ENCODE measurements around the gene XPC.
A peak's percentile ranks its signal among the peaks of the same experiment; 100 is the strongest.
"Not testable (repeated sequence)": the region's sequence is repeated elsewhere in the genome, so short reads cannot be mapped to it uniquely, and the experiment has no call there.

XPC gene

GRCh38 chr3:14130230-14130629, 48.2 kb downstream of the XPC start:
- H3K9me3 Mint-ChIP-seq = no peaks in the 10 kb centered on the region
- H3K4me3 Mint-ChIP-seq = no peak overlapping the region
- no peaks in the 10 kb centered on the region for H3K27me3 Mint-ChIP-seq
- H3K27ac Mint-ChIP-seq = peak overlapping the region; percentile 24
- peaks cover 66% of the 10 kb centered on the region for H3K36me3 Mint-ChIP-seq
- peaks cover 36% of the 10 kb centered on the region for H3K4me1 Mint-ChIP-seq
- no peak for ATAC-seq

- Mint-ChIP-seq H3K27ac (no peak overlapping the region), H3K27me3 (no peaks in the 10 kb centered on the region), H3K4me3 (no peak overlapping the region), H3K9me3 (no peaks in the 10 kb centered on the region), H3K36me3 (peaks cover 56% of the 10 kb centered on the region), H3K4me1 (peaks cover 36% of the 10 kb centered on the region)
- ATAC-seq = no peak
These were observed 49.1 kb downstream of the XPC start for GRCh38 chr3:14129296-14129695.

GRCh38 chr3:14128724-14129123, 49.7 kb downstream of the XPC start:
- Mint-ChIP-seq H3K4me1 (peaks cover 38% of the 10 kb centered on the region), H3K4me3 (no peak overlapping the region), H3K9me3 (no peaks in the 10 kb centered on the region), H3K27me3 (no peaks in the 10 kb centered on the region), H3K36me3 (peaks cover 51% of the 10 kb centered on the region), H3K27ac (no peak overlapping the region)
- no peak for ATAC-seq

- H3K4me1 Mint-ChIP-seq = peaks cover 48% of the 10 kb centered on the region
- H3K27ac Mint-ChIP-seq = no peak overlapping the region
- peaks cover 43% of the 10 kb centered on the region for H3K36me3 Mint-ChIP-seq
- H3K4me3 Mint-ChIP-seq = no peak overlapping the region
- H3K27me3 Mint-ChIP-seq = no peaks in the 10 kb centered on the region
- ATAC-seq = no peak
- no peaks in the 10 kb centered on the region for H3K9me3 Mint-ChIP-seq
These were observed 50.8 kb downstream of the XPC start for GRCh38 chr3:14127516-14128161.

- Mint-ChIP-seq H3K9me3 (no peaks in the 10 kb centered on the region), H3K27me3 (no peaks in the 10 kb centered on the region), H3K36me3 (peaks cover 43% of the 10 kb centered on the region), H3K4me1 (peaks cover 53% of the 10 kb centered on the region), H3K4me3 (no peak overlapping the region), H3K27ac (no peak overlapping the region)
- no peak for ATAC-seq
These were observed 51.4 kb downstream of the XPC start for GRCh38 chr3:14126887-14127505.

- H3K27me3 Mint-ChIP-seq = no peaks in the 10 kb centered on the region
- H3K27ac Mint-ChIP-seq = peak overlapping the region; percentile 89
- peak overlapping the region; percentile 96 for H3K4me3 Mint-ChIP-seq
- peaks cover 58% of the 10 kb centered on the region for H3K4me1 Mint-ChIP-seq
- ATAC-seq = no peak
- H3K9me3 Mint-ChIP-seq = no peaks in the 10 kb centered on the region
- H3K36me3 Mint-ChIP-seq = peaks cover 43% of the 10 kb centered on the region
These were observed 52.1 kb downstream of the XPC start for GRCh38 chr3:14126017-14126886.

GRCh38 chr3:14125193-14126016, 53.0 kb downstream of the XPC start:
- peak overlapping the region; percentile 89 for H3K27ac Mint-ChIP-seq

GRCh38 chr3:14124615-14125192, 53.7 kb downstream of the XPC start, which contains the start of the genes CHCHD4 and TMEM43:
Gene CHCHD4, minus strand, starts transcription at chr3:14124870. Its CDS starts 194 bp downstream, at chr3:14124676.
Gene TMEM43, plus strand, starts transcription at chr3:14125052. Its CDS starts 142 bp downstream, at chr3:14125194.
- Mint-ChIP-seq H3K4me3 (peak within 1 kb of the TSS; percentile 96), H3K36me3 (peaks cover 47% of the 10 kb centered on the region), H3K9me3 (no peaks in the 10 kb centered on the region), H3K4me1 (peaks cover 64% of the 10 kb centered on the region), H3K27me3 (no peaks in the 10 kb centered on the region), H3K27ac (peak within 1 kb of the TSS; percentile 89)
- peak; percentile 97 for ATAC-seq

More at GRCh38 chr3:14125193-14126016, 53.0 kb downstream of the XPC start:
- H3K36me3 Mint-ChIP-seq = peaks cover 46% of the 10 kb centered on the region
- peaks cover 60% of the 10 kb centered on the region for H3K4me1 Mint-ChIP-seq
- peak overlapping the region; percentile 96 for H3K4me3 Mint-ChIP-seq
- no peaks in the 10 kb centered on the region for H3K27me3 Mint-ChIP-seq
- no peak for ATAC-seq
- no peaks in the 10 kb centered on the region for H3K9me3 Mint-ChIP-seq

GRCh38 chr3:14124223-14124614, 54.2 kb downstream of the XPC start:
- Mint-ChIP-seq H3K9me3 (no peaks in the 10 kb centered on the region), H3K4me3 (peak overlapping the region; percentile 96), H3K27me3 (no peaks in the 10 kb centered on the region), H3K27ac (peak overlapping the region; percentile 89), H3K4me1 (peaks cover 64% of the 10 kb centered on the region), H3K36me3 (peaks cover 45% of the 10 kb centered on the region)
- ATAC-seq = peak; percentile 84

- peaks cover 38% of the 10 kb centered on the region for H3K36me3 Mint-ChIP-seq
- H3K27ac Mint-ChIP-seq = peak overlapping the region; percentile 89
- peaks cover 60% of the 10 kb centered on the region for H3K4me1 Mint-ChIP-seq
- H3K27me3 Mint-ChIP-seq = no peaks in the 10 kb centered on the region
- no peaks in the 10 kb centered on the region for H3K9me3 Mint-ChIP-seq
- peak overlapping the region; percentile 96 for H3K4me3 Mint-ChIP-seq
- no peak for ATAC-seq
These were observed 54.8 kb downstream of the XPC start for GRCh38 chr3:14123308-14124222.

GRCh38 chr3:14122301-14122700, 56.1 kb downstream of the XPC start:
- Mint-ChIP-seq H3K4me1 (peaks cover 47% of the 10 kb centered on the region), H3K9me3 (no peaks in the 10 kb centered on the region), H3K27me3 (no peaks in the 10 kb centered on the region), H3K36me3 (peaks cover 36% of the 10 kb centered on the region), H3K4me3 (peak overlapping the region; percentile 66), H3K27ac (peak overlapping the region; percentile 89)
- no peak for ATAC-seq

- Mint-ChIP-seq H3K4me3 (no peak overlapping the region), H3K9me3 (no peaks in the 10 kb centered on the region), H3K4me1 (peaks cover 43% of the 10 kb centered on the region), H3K27ac (peak overlapping the region; percentile 89), H3K36me3 (peaks cover 38% of the 10 kb centered on the region), H3K27me3 (no peaks in the 10 kb centered on the region)
- no peak for ATAC-seq
These were observed 56.5 kb downstream of the XPC start for GRCh38 chr3:14121859-14122258.

GRCh38 chr3:14120921-14121448, 57.4 kb downstream of the XPC start:
- not testable (repeated sequence) for ATAC-seq, H3K9me3 Mint-ChIP-seq, H3K27me3 Mint-ChIP-seq, H3K4me3 Mint-ChIP-seq
- Mint-ChIP-seq H3K36me3 (peaks cover 46% of the 10 kb centered on the region), H3K27ac (peak overlapping the region; percentile 31), H3K4me1 (peaks cover 34% of the 10 kb centered on the region)
